ENCODE measurements around the gene DLX5. TPM values are rescaled to one million over a fixed set of nuclear protein-coding genes. Genes with fewer than 3 reads are reported as not detected.

The DLX5 gene
- polyA plus RNA-seq, 1 donor (not counting 4 experiments of a cell fraction or from before 2014, with no cell fraction given): 0.67 TPM

DNA sequence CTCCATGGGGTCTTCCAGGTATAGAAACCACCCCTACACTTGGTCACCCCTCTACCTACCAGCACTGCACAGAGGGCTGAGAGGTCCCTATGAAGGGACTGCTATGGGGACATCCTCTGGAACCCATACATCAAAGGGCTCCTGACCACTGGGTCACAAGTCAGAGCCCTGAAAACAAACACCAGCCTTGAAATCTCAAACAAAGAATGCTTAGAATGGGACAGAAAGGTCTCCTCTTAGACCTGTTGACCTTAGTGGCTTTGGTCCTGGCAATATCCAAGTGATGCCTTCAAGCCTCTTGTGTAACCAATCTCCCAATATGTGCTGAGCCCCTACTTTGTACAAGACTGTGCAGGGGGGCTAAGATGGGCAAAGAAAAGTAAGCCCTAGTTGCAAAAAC is 53.9 kb downstream of the DLX5 start:
- Histone ChIP-seq H3K9ac (ENCODE audit: control insufficient read depth, extremely low read depth, insufficient read depth, low read length) (no peak overlapping the region), H3K4me2 (ENCODE audit: control insufficient read depth, extremely low read depth, insufficient read depth, low read depth, low read length) (no peak overlapping the region), H3K9me3 (ENCODE audit: control insufficient read depth, low read depth, low read length) (no peaks in the 10 kb centered on the region), H3K4me1 (ENCODE audit: control insufficient read depth, extremely low read depth, insufficient read depth, low read length) (no peaks in the 10 kb centered on the region), H3K4me3 (ENCODE audit: control insufficient read depth in 2 of 3, extremely low read depth in 1 of 3, insufficient read depth in 2 of 3, low read depth in 1 of 3, low read length in 3 of 3) (no peak overlapping the region), H3K27me3 (ENCODE audit: control insufficient read depth, extremely low read depth, insufficient read depth, low read length) (no peaks in the 10 kb centered on the region), H4K20me1 (ENCODE audit: control insufficient read depth, extremely low read depth, insufficient read depth, low read length) (no peaks in the 10 kb centered on the region), H3K27ac (ENCODE audit: control insufficient read depth, insufficient read depth, low read length) (no peak overlapping the region), H2AFZ (ENCODE audit: control insufficient read depth, low read length) (no peak overlapping the region), H3K9me1 (ENCODE audit: control insufficient read depth, extremely low read depth, insufficient read depth, low read length) (no peaks in the 10 kb centered on the region), H3K36me3 (ENCODE audit: control insufficient read depth in 2 of 2, extremely low read depth in 1 of 2, insufficient read depth in 2 of 2, low read length in 2 of 2) (no peaks in the 10 kb centered on the region), H3K79me2 (ENCODE audit: control insufficient read depth, insufficient read depth, low read length) (no peaks in the 10 kb centered on the region)
- dilution Hi-C loops (cut with MboI; ENCODE audit: extremely low pct_ligation_motif_present, low sequenced_read_pairs): no loop called here
- no peak for DNase-seq (ENCODE audit: low read depth, low spot score)
- no peak for FAIRE-seq
- TF ChIP-seq, protein P1, sequence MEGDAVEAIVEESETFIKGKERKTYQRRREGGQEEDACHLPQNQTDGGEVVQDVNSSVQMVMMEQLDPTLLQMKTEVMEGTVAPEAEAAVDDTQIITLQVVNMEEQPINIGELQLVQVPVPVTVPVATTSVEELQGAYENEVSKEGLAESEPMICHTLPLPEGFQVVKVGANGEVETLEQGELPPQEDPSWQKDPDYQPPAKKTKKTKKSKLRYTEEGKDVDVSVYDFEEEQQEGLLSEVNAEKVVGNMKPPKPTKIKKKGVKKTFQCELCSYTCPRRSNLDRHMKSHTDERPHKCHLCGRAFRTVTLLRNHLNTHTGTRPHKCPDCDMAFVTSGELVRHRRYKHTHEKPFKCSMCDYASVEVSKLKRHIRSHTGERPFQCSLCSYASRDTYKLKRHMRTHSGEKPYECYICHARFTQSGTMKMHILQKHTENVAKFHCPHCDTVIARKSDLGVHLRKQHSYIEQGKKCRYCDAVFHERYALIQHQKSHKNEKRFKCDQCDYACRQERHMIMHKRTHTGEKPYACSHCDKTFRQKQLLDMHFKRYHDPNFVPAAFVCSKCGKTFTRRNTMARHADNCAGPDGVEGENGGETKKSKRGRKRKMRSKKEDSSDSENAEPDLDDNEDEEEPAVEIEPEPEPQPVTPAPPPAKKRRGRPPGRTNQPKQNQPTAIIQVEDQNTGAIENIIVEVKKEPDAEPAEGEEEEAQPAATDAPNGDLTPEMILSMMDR (optimal IDR thresholded peaks at IDR 0.05 in 1 of 3, IDR thresholded peaks at IDR 0.05 in 1 of 3, conservative IDR thresholded peaks at IDR 0.05 in 1 of 3; ENCODE audit: extremely low read depth in 1 of 3, insufficient read depth in 2 of 3, low read length in 3 of 3): no peak
- TF ChIP-seq EZH2 (IDR thresholded peaks at IDR 0.05; ENCODE audit: low read length): no peak

Small RNAs within 50 kb of the gene (small RNA-seq; reads per million reads assigned to genes)
- 0 reads per million in 3 experiments for gene RF01778 (ENCODE audit: insufficient read length in 3 of 3, low read depth in 3 of 3, low replicate concordance in 1 of 3)

Other genes with a start within 250 kb of the DLX5 start
- 0.05 TPM in 1 of 3 replicates, not detected in the others for gene DLX6, start 19.3 kb downstream of the DLX5 start, polyA plus RNA-seq
- 16.9 to 32.8 TPM (median 18.4 TPM) in 3 replicates for gene SDHAF3, start 92.9 kb upstream of the DLX5 start, polyA plus RNA-seq

Data from keratinocyte (primary cell).